B cell (primary cell): ENCODE results near the gene ZNF346. TPM values are rescaled to one million over a fixed set of nuclear protein-coding genes. Genes with fewer than 3 reads are reported as not detected.
A peak's percentile ranks its signal among the peaks of the same experiment; 100 is the strongest.

Experiments
- ATAC-seq: fragments of 200-7000 bp; cut with Tn5 transposase; one replicate; pipeline ENCODE4 v1.10.0; 2021; ENCODE audit warnings: low read depth, mild to moderate bottlenecking, moderate number of reproducible peaks, moderate library complexity
- CTCF ChIA-PET: fragments of 350-600 bp; sonication (Branson Sonifier 250); formaldehyde crosslinking; loops from one replicate; lab custom pipeline; 2021; ENCODE audit warnings: antibody characterized with exemption, inconsistent platforms; lab: Charles Lee
- POLR2A ChIA-PET: fragments of 350-600 bp; sonication (Branson Sonifier 250); formaldehyde crosslinking; loops from one replicate; lab custom pipeline; 2021; ENCODE audit warnings: antibody characterized with exemption; lab: Charles Lee
- DNase-seq: peaks from one replicate; pipeline ENCODE4 v3.0.0; 2013
- H2AFZ ChIP-seq: 2 replicates; pipeline ENCODE4 v1.6.1; 2012; ENCODE audit warnings: mild to moderate bottlenecking, low read depth, low read length; ENCODE audit not compliant: insufficient read depth, poor library complexity, severe bottlenecking
- H3K27ac ChIP-seq, 2 donors: 1 replicate in 1 of 2; 2 replicates in 1 of 2; pipeline ENCODE4 v1.5.1; 2012 to 2013; ENCODE audit warnings: low read length in 2 of 2, mild to moderate bottlenecking in 2 of 2, moderate library complexity in 1 of 2
- H3K27me3 ChIP-seq, 4 experiments: fragments of 200-600 bp in 1 of 4; sonication (generic) in 1 of 4; replicated peaks in 1 of 4; 1 replicate in 2 of 4; 2 replicates in 2 of 4; pipeline versions ENCODE4 v1.6.1 to v1.7.0; 2013 to 2016; ENCODE audit warnings: low read length in 3 of 4, mild to moderate bottlenecking in 2 of 4, mixed read lengths in 1 of 4, moderate library complexity in 1 of 4; ENCODE audit not compliant: insufficient read depth in 4 of 4, control insufficient read depth in 3 of 4; ENCODE audit errors: control extremely low read depth in 1 of 4
- H3K36me3 ChIP-seq, 2 experiments: replicated peaks in 1 of 2; 1 replicate in 1 of 2; 2 replicates in 1 of 2; pipeline versions ENCODE4 v1.6.1 to v1.7.1; 2013; ENCODE audit warnings: low read length in 1 of 2; ENCODE audit not compliant: insufficient read depth in 2 of 2, control insufficient read depth in 1 of 2; ENCODE audit errors: control extremely low read depth in 1 of 2, extremely low read depth in 1 of 2
- H3K4me1 ChIP-seq, 2 donors: fragments of 200-600 bp in 1 of 2; sonication (generic) in 1 of 2; 1 replicate in 1 of 2; 2 replicates in 1 of 2; pipeline versions ENCODE4 v1.5.1 to v1.6.1; 2013 to 2017; ENCODE audit warnings: low read length in 2 of 2; ENCODE audit not compliant: control insufficient read depth in 2 of 2, insufficient read depth in 2 of 2
- H3K4me2 ChIP-seq: replicated peaks from 2 replicates; pipeline ENCODE3; 2012; ENCODE audit warnings: mild to moderate bottlenecking, low read depth, low read length; ENCODE audit not compliant: poor library complexity, severe bottlenecking
- H3K4me3 ChIP-seq, 5 experiments: fragments of 200-600 bp in 1 of 5; sonication (generic) in 1 of 5; 1 replicate in 3 of 5; 2 replicates in 2 of 5; pipeline versions ENCODE4 v1.5.1 to v1.7.0; 2011 to 2016; ENCODE audit warnings: low read length in 4 of 5, mild to moderate bottlenecking in 4 of 5, low read depth in 2 of 5, control low read depth in 1 of 5, moderate library complexity in 1 of 5; ENCODE audit not compliant: insufficient read depth in 1 of 5; ENCODE audit errors: control extremely low read depth in 1 of 5, extremely low read depth in 1 of 5
- H3K79me2 ChIP-seq: fragments of 200-600 bp; sonication (generic); one replicate; pipeline ENCODE4 v1.6.0; 2016; ENCODE audit warnings: low read length; ENCODE audit not compliant: control insufficient read depth, insufficient read depth
- H3K9ac ChIP-seq: fragments of 200-600 bp; sonication (generic); 2 replicates; pipeline ENCODE4 v1.6.1; 2017; ENCODE audit warnings: mild to moderate bottlenecking, low read length, moderate library complexity
- H3K9me3 ChIP-seq, 3 donors: one replicate each; pipeline versions ENCODE4 v1.6.1 to v1.7.1; 2013; ENCODE audit warnings: low read length in 2 of 3; ENCODE audit not compliant: control insufficient read depth in 2 of 3, insufficient read depth in 1 of 3; ENCODE audit errors: control extremely low read depth in 1 of 3
- H4K20me1 ChIP-seq: 2 replicates; pipeline ENCODE4 v1.6.0; 2012; ENCODE audit warnings: mild to moderate bottlenecking, low read length; ENCODE audit not compliant: insufficient read depth, control insufficient read depth, poor library complexity, severe bottlenecking
- H3K27ac Mint-ChIP-seq: one replicate; pipeline ENCODE4 v1.8.0; 2021; ENCODE audit warnings: mixed read lengths
- H3K27me3 Mint-ChIP-seq: one replicate; pipeline ENCODE4 v1.8.0; 2021; ENCODE audit warnings: mixed read lengths
- H3K4me1 Mint-ChIP-seq: one replicate; pipeline ENCODE4 v1.8.0; 2021; ENCODE audit warnings: mixed read lengths
- H3K4me3 Mint-ChIP-seq: one replicate; pipeline ENCODE4 v1.8.0; 2021; ENCODE audit warnings: mixed read lengths
- H3K9me3 Mint-ChIP-seq: one replicate; pipeline ENCODE4 v1.8.0; 2022; ENCODE audit warnings: mixed read lengths; ENCODE audit not compliant: insufficient read depth
- EZH2 ChIP-seq: IDR thresholded peaks from 2 replicates; pipeline ENCODE4 v1.6.1; 2012; ENCODE audit warnings: borderline replicate concordance, low read depth, mild to moderate bottlenecking, moderate library complexity, low read length; ENCODE audit not compliant: insufficient read depth, poor library complexity, severe bottlenecking
- WGBS: methylation state at CpG from one replicate; pipeline ENCODE4 v1.1.5; 2013; ENCODE audit warnings: missing lambda C conversion rate; ENCODE audit not compliant: insufficient coverage; 5-methylcytosine and 5-hydroxymethylcytosine counted together
- intact Hi-C: fragments of 100-400 bp; cut with micrococcal nuclease; formaldehyde crosslinking; loops from one replicate; pipeline ENCODE4 v1.10.0; 2022
- polyA plus RNA-seq: library from polyadenylated mRNA; depleted of rRNA; stranded (reverse); fragments of >200 nt; gene quantifications from 2 replicates; pipeline ENCODE4 v1.2.3, GENCODE V29; 2012
- total RNA-seq, 2 donors: library from RNA; stranded (reverse); fragments of 120-200 nt in 1 of 2; gene quantifications; 1 replicate in 1 of 2; 2 replicates in 1 of 2; pipeline versions ENCODE4 v1.2.3 to v1.2.4, GENCODE V29; 2013 to 2022
- TF ChIP-seq, protein P1 (sequence below): fragments of 200-600 bp; IDR thresholded peaks from one replicate; pipeline ENCODE4 v1.8.0; 2022; ENCODE audit warnings: antibody characterized with exemption, mild to moderate bottlenecking

Gene ZNF346
- total and polyA plus RNA-seq, 2 donors (not counting 1 experiment from before 2014, with no cell fraction given), result 20.2 to 38.4 TPM

DNA sequence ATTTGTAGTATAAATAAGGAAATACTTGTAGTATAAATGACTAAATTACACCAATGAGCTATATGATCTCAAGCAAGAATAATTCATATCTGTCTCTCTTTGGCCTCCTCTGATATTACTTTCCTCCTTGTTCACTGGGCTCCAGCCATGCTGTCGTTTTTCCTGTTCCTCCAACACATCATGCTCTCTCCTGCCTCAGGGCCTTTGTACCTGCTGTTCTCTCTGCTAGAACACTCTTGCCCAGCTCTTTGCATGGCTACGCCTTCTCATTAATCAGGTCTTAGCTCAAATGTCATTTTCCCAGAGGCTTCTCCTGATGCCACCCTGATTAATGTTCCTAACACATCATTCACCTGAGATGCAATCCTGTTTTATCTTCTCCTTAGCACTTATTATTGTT is 2.5 kb upstream of the ZNF346 start:
- Histone ChIP-seq H3K4me3 (no peak overlapping the region), H3K9me3 (no peaks in the 10 kb centered on the region), H3K79me2 (peaks cover 52% of the 10 kb centered on the region), H3K27me3 (no peaks in the 10 kb centered on the region), H2AFZ (no peak overlapping the region), H4K20me1 (no peaks in the 10 kb centered on the region), H3K9ac (no peak overlapping the region), H3K27ac (no peak overlapping the region), H3K4me1 (peaks cover 15 to 17% of the 10 kb centered on the region in 2 donors), H3K36me3 (peaks cover 0 to 5% of the 10 kb centered on the region in 2 experiments), H3K4me2 (no peak overlapping the region)
- no peak for ATAC-seq
- Mint-ChIP-seq H3K27ac (no peak overlapping the region), H3K4me3 (no peak overlapping the region), H3K27me3 (no peaks in the 10 kb centered on the region), H3K9me3 (no peaks in the 10 kb centered on the region), H3K4me1 (peaks cover 32% of the 10 kb centered on the region)
- intact Hi-C loops, result no loop called here
- no peak for DNase-seq
- POLR2A ChIA-PET, result interaction anchor here (0.6 to 0.9 kb wide), 2 partner anchors 14 to 27 kb away, joined by 3 to 5 read pairs; no protein-coding TSS in a partner anchor
- TF ChIP-seq, protein P1, sequence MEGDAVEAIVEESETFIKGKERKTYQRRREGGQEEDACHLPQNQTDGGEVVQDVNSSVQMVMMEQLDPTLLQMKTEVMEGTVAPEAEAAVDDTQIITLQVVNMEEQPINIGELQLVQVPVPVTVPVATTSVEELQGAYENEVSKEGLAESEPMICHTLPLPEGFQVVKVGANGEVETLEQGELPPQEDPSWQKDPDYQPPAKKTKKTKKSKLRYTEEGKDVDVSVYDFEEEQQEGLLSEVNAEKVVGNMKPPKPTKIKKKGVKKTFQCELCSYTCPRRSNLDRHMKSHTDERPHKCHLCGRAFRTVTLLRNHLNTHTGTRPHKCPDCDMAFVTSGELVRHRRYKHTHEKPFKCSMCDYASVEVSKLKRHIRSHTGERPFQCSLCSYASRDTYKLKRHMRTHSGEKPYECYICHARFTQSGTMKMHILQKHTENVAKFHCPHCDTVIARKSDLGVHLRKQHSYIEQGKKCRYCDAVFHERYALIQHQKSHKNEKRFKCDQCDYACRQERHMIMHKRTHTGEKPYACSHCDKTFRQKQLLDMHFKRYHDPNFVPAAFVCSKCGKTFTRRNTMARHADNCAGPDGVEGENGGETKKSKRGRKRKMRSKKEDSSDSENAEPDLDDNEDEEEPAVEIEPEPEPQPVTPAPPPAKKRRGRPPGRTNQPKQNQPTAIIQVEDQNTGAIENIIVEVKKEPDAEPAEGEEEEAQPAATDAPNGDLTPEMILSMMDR, result no peak
- no peak for TF ChIP-seq EZH2
- 100% methylated on average over 1 of the region's 2 CpGs for WGBS
- CTCF ChIA-PET, result interaction anchor here (0.6 to 1.6 kb wide), 9 partner anchors 14 to 92 kb away, joined by 3 to 6 read pairs (median 3); partner anchors contain the start of gene FGFR4

DNA sequence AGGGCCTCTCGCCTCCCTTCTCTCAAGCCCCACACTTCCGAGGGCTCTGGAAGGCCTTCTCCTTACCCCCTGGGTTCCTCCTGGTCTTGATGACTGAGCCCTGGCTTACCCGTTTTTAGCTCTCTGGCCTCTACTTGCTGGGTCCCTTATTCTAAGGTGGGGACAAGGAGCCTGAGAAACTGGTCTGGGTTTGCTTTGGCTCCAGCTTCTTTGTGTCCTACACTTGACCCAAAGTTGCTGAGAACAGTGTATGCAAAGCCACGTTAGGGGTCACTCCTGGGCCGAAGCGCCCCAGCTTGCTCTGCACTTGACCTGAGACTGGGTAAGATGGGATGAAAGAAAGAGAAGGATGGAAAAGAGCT is 788 bp downstream of the ZNF346 start:
- H3K27ac ChIP-seq, result peak overlapping the region; percentile 66 to 92
- H3K4me2 ChIP-seq, result peak overlapping the region; percentile 97
- H3K9me3 Mint-ChIP-seq, result no peaks in the 10 kb centered on the region
- peak overlapping the region; percentile 96 for H3K27ac Mint-ChIP-seq
- H3K4me1 Mint-ChIP-seq, result peaks cover 38% of the 10 kb centered on the region
- peak overlapping the region; percentile 98 for H3K4me3 Mint-ChIP-seq
- peak overlapping the region; percentile 98 for H3K9ac ChIP-seq
- H3K9me3 ChIP-seq, result no peaks in the 10 kb centered on the region
- ATAC-seq, result peak; percentile 2
- POLR2A ChIA-PET, result interaction anchor here (1.0 to 1.5 kb wide), 2 partner anchors 16 to 37 kb away, joined by 3 to 6 read pairs; partner anchors contain the start of gene UIMC1
- WGBS, result 35% methylated on average over 5 of the region's 6 CpGs
- H3K4me3 ChIP-seq, result peak overlapping the region; percentile 69 to 96 (median 96)
- H3K27me3 ChIP-seq, result no peaks in the 10 kb centered on the region
- CTCF ChIA-PET, result interaction anchor here (0.6 to 1.5 kb wide), 5 partner anchors 11 to 490 kb away, joined by 3 to 8 read pairs (median 4); no protein-coding TSS in a partner anchor
- no peaks in the 10 kb centered on the region for H4K20me1 ChIP-seq
- peaks cover 64% of the 10 kb centered on the region for H3K79me2 ChIP-seq
- no peaks in the 10 kb centered on the region for H3K27me3 Mint-ChIP-seq
- DNase-seq, result no peak
- H2AFZ ChIP-seq, result peak overlapping the region; percentile 98
- H3K4me1 ChIP-seq, result peaks cover 15 to 17% of the 10 kb centered on the region in 2 donors
- TF ChIP-seq, protein P1, result no peak
- TF ChIP-seq EZH2, result no peak
- peaks cover 0 to 5% of the 10 kb centered on the region in 2 experiments for H3K36me3 ChIP-seq
- intact Hi-C loops, result loop anchor here (2.0 kb wide), 2 partner anchors 48 to 94 kb away; no protein-coding TSS in a partner anchor
